Heart left ventricle (tissue), 16 donors: ENCODE results near the gene SPAG17. TPM values are rescaled to one million over a fixed set of nuclear protein-coding genes. Genes with fewer than 3 reads are reported as not detected.

Experiments used
- ATAC-seq, 4 donors: fragments of 200-7000 bp; cut with Tn5 transposase; one replicate each; pipeline ENCODE4 v1.9.1; 2020 to 2022; ENCODE audit warnings: moderate library complexity in 4 of 4, mild to moderate bottlenecking in 3 of 4, moderate number of reproducible peaks in 1 of 4
- DNase-seq, 5 donors: peaks; one replicate each; pipeline ENCODE4 v3.0.0-alpha.2; 2020
- H3K27ac ChIP-seq, 12 donors: fragments of 200-600 bp; sonication (generic) in 4 of 12; one replicate each; pipeline versions ENCODE4 v1.5.0 to v1.8.0; 2016 to 2022; ENCODE audit warnings: mild to moderate bottlenecking in 2 of 12
- H3K27me3 ChIP-seq, 9 donors: fragments of 200-600 bp; sonication (generic) in 2 of 9; one replicate each; pipeline versions ENCODE4 v1.5.1 to v1.8.0; 2016 to 2022; ENCODE audit warnings: mild to moderate bottlenecking in 3 of 9
- H3K36me3 ChIP-seq, 9 donors: fragments of 200-600 bp; sonication (generic) in 2 of 9; one replicate each; pipeline versions ENCODE4 v1.5.0 to v1.8.0; 2018 to 2022; ENCODE audit warnings: mild to moderate bottlenecking in 2 of 9
- H3K4me1 ChIP-seq, 12 donors: fragments of 200-600 bp; sonication (generic) in 4 of 12; one replicate each; pipeline versions ENCODE4 v1.5.0 to v1.8.0; 2016 to 2022; ENCODE audit warnings: mild to moderate bottlenecking in 3 of 12
- H3K4me3 ChIP-seq, 12 donors: fragments of 200-600 bp; sonication (generic) in 4 of 12; one replicate each; pipeline versions ENCODE4 v1.5.0 to v1.8.0; 2017 to 2022; ENCODE audit warnings: mild to moderate bottlenecking in 9 of 12, moderate library complexity in 4 of 12
- H3K9me3 ChIP-seq, 12 donors: fragments of 200-600 bp; sonication (generic) in 4 of 12; one replicate each; pipeline versions ENCODE4 v1.5.0 to v1.8.0; 2016 to 2022; ENCODE audit warnings: mild to moderate bottlenecking in 1 of 12
- CTCF ChIP-seq, 12 donors: fragments of 200-600 bp; sonication (generic) in 4 of 12; IDR thresholded peaks; one replicate each; pipeline versions ENCODE4 v1.5.0 to v1.8.0; 2018 to 2022; ENCODE audit warnings: antibody characterized with exemption in 12 of 12, mild to moderate bottlenecking in 5 of 12
- POLR2A ChIP-seq, 2 donors: fragments of 450-650 bp; IDR thresholded peaks; one replicate each; pipeline ENCODE4 v1.6.1; 2017; ENCODE audit warnings: antibody characterized with exemption in 2 of 2, mild to moderate bottlenecking in 2 of 2, moderate library complexity in 2 of 2
- WGBS, 4 donors: extraction: QIAGEN DNeasy Blood & Tissue Kit in 2 of 4; methylation state at CpG; one replicate each; pipeline versions ENCODE4 v1.1.5 to v1.1.7; 2013 to 2018; 5-methylcytosine and 5-hydroxymethylcytosine counted together
- intact Hi-C, 10 donors: fragments of 100-400 bp; cut with DNase I; formaldehyde crosslinking; loops; one replicate each; pipeline versions ENCODE4 v1.11.1 to v1.14.2; 2022
- polyA plus RNA-seq, 2 donors: library from polyadenylated mRNA; stranded (reverse); fragments of 200-250 nt; gene quantifications; one replicate each; pipeline ENCODE4 v1.2.3, GENCODE V29; 2013
- total RNA-seq, 9 donors: library from RNA; depleted of rRNA in 2 of 9; stranded (reverse); fragments of >200 nt in 2 of 9; fragmentation: NEBNext Ultra II Directional in 3 of 9; extraction: Animal tissue kit (Norgen Biotek cat#: 25700) in 3 of 9; gene quantifications; one replicate each; pipeline versions ENCODE4 v1.1.0 to v1.2.4, GENCODE V29; 2016 to 2023
- donor health status: ischemic (EF 13 %, LVEDD 7.1; RV severe dilation, severe dysfunction).
- donor health status: healthy with polysubstance abuse.
- donor health status: DM: no; HTN: yes; CAD: no.
- donor health status: DM: no; HTN: no; CAD: no.
- donor health status: ischemic (EF 25% LVEDD 6.9; RV normal size, moderate dysfunction).
- donor health status: ischemic (EF 25% LVEDD 5.7; RV mildly dilated, moderate dysfunction).
- donor health status: healthy.
- donor health status: DM: yes; HTN: yes; CAD: no.
- donor health status: ischemic (EF 35%, LVEDD 5.7; RV mildly dilated, moderate dysfunction).
- donor health status: nonischemic (EF 11% LVEDD 7.7; RV severe dilation, severe dysfunction).
- donor health status: DM: yes; HTN: yes; CAD: no.
- donor health status: PGD.
- donor health status: ischemic (EF 29% LVEDD 5.4; RV normal size, mild dysfunction).
- donor health status: nonischemic (EF 23%, LVEDD 6.1; RV moderate dilation, normal function).

SPAG17 gene
- total and polyA plus RNA-seq, 11 donors, result 0.38 to 0.48 TPM; not detected in 9

GRCh38 chr1:118143831-118144230 is 41.2 kb downstream of the SPAG17 start:
- H3K27me3 ChIP-seq, result no peaks in the 10 kb centered on the region
- no peak overlapping the region for H3K4me3 ChIP-seq
- intact Hi-C loops, result no loop called here
- H3K4me1 ChIP-seq, result peaks cover 0 to 6% (median 0%) of the 10 kb centered on the region in 12 donors
- H3K27ac ChIP-seq, result no peak overlapping the region
- H3K9me3 ChIP-seq, result no peaks in the 10 kb centered on the region
- 66 to 83% (median 77%) methylated on average over 2 of the region's 2 CpGs for WGBS, 4 donors
- DNase-seq (no peak), ATAC-seq (no peak)
- H3K36me3 ChIP-seq, result no peaks in the 10 kb centered on the region
- TF ChIP-seq POLR2A (IDR thresholded peaks at IDR 0.05) (no peak), CTCF (IDR thresholded peaks at IDR 0.05) (no peak)

DNA sequence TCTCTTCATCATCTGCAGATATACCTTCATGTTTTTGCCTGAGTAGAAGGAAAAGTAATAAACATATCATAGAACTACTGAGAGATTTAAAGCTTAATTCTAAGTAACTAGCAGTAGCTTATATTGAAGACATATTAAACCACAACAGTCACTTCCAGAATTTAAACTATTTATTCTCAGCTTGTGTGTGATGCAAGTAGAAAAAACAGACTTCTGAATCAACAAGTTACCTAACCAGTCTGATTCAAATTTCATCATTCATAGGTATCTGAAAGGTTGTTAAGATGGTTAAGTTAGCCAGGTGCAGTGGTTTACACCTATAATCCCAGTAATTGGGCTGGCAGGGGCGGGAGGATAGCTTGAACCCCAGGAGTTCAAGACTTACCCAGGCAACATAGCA is 41.9 kb downstream of the SPAG17 start:
- Histone ChIP-seq H3K27ac (no peak overlapping the region), H3K4me3 (no peak overlapping the region), H3K27me3 (no peaks in the 10 kb centered on the region), H3K9me3 (no peaks in the 10 kb centered on the region), H3K4me1 (peaks cover 0 to 6% (median 0%) of the 10 kb centered on the region in 12 donors), H3K36me3 (no peaks in the 10 kb centered on the region)
- WGBS, 4 donors, result 71 to 92% (median 80%) methylated on average over 1 of the region's 1 CpG
- no peak for DNase-seq
- intact Hi-C loops, result no loop called here
- no peak for ATAC-seq
- TF ChIP-seq POLR2A (IDR thresholded peaks at IDR 0.05) (no peak), CTCF (IDR thresholded peaks at IDR 0.05) (no peak)

DNA sequence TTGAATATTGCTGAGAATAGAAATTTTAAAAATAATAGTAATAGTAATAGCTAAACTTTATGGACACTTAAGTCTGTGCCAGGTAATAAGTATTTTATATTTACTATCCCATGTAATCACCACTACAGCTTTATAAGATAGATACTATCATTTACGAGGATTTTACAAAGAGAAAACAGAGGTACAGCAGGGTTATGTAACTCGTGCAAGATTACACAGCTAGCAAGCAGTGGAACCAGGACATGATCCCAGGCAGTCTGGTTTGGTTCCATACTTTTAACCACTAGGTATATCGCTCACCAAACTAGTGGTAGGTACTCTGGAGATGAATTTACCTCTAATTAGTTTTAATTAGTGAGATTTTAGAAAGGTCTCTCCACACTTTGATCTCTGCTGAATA is 42.5 kb downstream of the SPAG17 start:
- TF ChIP-seq POLR2A (IDR thresholded peaks at IDR 0.05), result no peak
- TF ChIP-seq CTCF (IDR thresholded peaks at IDR 0.05), result no peak
- ATAC-seq, result no peak
- Histone ChIP-seq H3K4me3 (no peak overlapping the region), H3K4me1 (peaks cover 0 to 6% (median 0%) of the 10 kb centered on the region in 12 donors), H3K36me3 (no peaks in the 10 kb centered on the region), H3K9me3 (no peaks in the 10 kb centered on the region), H3K27ac (no peak overlapping the region), H3K27me3 (no peaks in the 10 kb centered on the region)
- 75 to 84% (median 81%) methylated on average over 3 of the region's 3 CpGs for WGBS, 4 donors
- no peak for DNase-seq
- intact Hi-C loops, result no loop called here

DNA sequence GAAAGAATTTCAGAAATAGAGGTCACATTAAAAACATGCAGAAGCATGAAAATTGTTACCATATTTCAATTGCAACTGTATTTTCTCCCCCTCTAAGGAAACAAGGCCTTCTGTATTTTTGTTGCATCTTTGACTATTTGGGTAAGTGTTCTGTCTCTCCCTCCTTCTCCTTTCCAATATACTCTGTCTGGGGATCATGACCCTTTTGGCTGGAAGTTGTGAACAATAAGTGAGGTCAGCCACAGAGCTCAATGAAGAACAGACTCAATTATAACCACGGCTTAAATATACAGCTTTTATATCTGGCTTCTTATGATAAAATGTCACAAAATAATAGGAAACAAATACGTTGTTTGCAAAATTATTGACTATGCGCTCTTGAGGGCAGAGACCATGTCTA is 47.1 kb downstream of the SPAG17 start:
- 82 to 93% (median 86%) methylated on average over 3 of the region's 3 CpGs for WGBS, 4 donors
- no peak for DNase-seq
- H3K9me3 ChIP-seq, result no peaks in the 10 kb centered on the region
- TF ChIP-seq POLR2A (IDR thresholded peaks at IDR 0.05), result no peak
- no peak for TF ChIP-seq CTCF (IDR thresholded peaks at IDR 0.05)
- H3K4me3 ChIP-seq, result no peak overlapping the region
- ATAC-seq, result no peak
- no peaks in the 10 kb centered on the region for H3K36me3 ChIP-seq
- intact Hi-C loops, result loop anchor here in 1 of 10 donors (10.0 kb wide), 1 partner anchor 63 kb away; no protein-coding TSS in a partner anchor
- no peak overlapping the region for H3K27ac ChIP-seq
- peaks cover 0 to 5% (median 0%) of the 10 kb centered on the region in 9 donors for H3K27me3 ChIP-seq
- H3K4me1 ChIP-seq, result no peaks in the 10 kb centered on the region
